HCT116 (cell line): ENCODE measurements around the gene FRMD8.

Experiments
- POLR2A ChIP-seq: IDR thresholded peaks from 2 replicates; pipeline ENCODE4 v1.7.0; 2011; ENCODE audit warnings: borderline replicate concordance; ENCODE audit not compliant: insufficient read depth, insufficient read length; ENCODE audit errors: extremely low read depth
- TF ChIP-seq, protein P1 (sequence below), 3 experiments: fragments of 200-600 bp in 1 of 3; sonication (generic) in 1 of 3; IDR thresholded peaks in 2 of 3; conservative IDR thresholded peaks in 1 of 3; 2 replicates each; pipeline ENCODE4 v1.5.1; 2012 to 2017; ENCODE audit warnings: low read depth in 2 of 3, low read length in 2 of 3, antibody characterized with exemption in 1 of 3, borderline replicate concordance in 1 of 3, control low read depth in 1 of 3, mild to moderate bottlenecking in 1 of 3, mixed read lengths in 1 of 3, mixed run types in 1 of 3, moderate library complexity in 1 of 3; ENCODE audit not compliant: insufficient read depth in 1 of 3

DNA sequence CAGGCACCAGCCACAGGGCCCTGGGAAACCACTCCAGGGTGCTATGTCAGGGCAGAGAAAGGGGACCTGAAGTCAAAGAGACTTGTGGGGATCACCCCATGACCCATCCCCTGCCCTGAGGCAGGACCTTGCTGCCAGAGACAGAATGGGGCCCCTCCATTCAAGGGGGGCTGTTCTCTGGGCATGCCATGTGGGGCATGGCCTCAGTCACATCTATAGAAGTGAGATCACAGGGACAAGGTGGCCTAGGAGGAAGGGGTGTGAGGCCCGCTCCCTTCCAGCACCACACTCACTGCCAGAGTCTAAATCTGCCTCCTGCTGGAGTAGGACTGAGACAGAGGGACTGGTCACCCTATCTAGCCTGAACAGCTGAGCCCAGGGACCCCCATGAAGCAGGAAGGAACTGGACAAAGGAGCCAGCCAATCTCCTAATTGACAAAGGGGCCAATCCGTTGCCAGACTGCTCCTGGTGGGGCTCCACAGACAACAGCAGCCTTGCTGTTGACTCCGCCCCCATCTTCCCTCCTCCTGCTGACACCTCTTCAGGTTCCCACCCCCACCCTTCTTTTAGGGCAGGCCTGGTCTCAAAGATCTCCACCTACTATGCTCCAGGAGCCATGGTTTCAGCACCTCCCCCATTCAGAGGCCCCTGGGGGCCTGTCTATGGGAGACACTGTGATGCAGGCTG, 62.1 kb downstream of the FRMD8 start:
- TF ChIP-seq POLR2A: no peak
- TF ChIP-seq, protein P1, sequence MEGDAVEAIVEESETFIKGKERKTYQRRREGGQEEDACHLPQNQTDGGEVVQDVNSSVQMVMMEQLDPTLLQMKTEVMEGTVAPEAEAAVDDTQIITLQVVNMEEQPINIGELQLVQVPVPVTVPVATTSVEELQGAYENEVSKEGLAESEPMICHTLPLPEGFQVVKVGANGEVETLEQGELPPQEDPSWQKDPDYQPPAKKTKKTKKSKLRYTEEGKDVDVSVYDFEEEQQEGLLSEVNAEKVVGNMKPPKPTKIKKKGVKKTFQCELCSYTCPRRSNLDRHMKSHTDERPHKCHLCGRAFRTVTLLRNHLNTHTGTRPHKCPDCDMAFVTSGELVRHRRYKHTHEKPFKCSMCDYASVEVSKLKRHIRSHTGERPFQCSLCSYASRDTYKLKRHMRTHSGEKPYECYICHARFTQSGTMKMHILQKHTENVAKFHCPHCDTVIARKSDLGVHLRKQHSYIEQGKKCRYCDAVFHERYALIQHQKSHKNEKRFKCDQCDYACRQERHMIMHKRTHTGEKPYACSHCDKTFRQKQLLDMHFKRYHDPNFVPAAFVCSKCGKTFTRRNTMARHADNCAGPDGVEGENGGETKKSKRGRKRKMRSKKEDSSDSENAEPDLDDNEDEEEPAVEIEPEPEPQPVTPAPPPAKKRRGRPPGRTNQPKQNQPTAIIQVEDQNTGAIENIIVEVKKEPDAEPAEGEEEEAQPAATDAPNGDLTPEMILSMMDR (IDR thresholded peaks at IDR 0.05 in 2 of 3, conservative IDR thresholded peaks at IDR 0.05 in 1 of 3; ENCODE audit: borderline replicate concordance in 1 of 3, insufficient read depth in 1 of 3, low read depth in 2 of 3, low read length in 2 of 3): no peak
